ENCODE results near the gene LRFN3.

GRCh38 chr19:35908973-35909683, 27.0 kb upstream of the LRFN3 start:
- TF ChIP-seq CTCF (IDR thresholded peaks at IDR 0.05) (no peak), EZH2 (IDR thresholded peaks at IDR 0.05; ENCODE audit: borderline replicate concordance, insufficient read depth, low read depth, low read length, poor library complexity, severe bottlenecking) (no peak)
